Endometrial microvascular endothelial cells (primary cell): ENCODE results near the gene PEMT. TPM values are rescaled to one million over a fixed set of nuclear protein-coding genes. Genes with fewer than 3 reads are reported as not detected.
"Not testable (repeated sequence)": the region's sequence is repeated elsewhere in the genome, so short reads cannot be mapped to it uniquely, and the experiment has no call there.

Experiments
- in situ Hi-C: cut with HindIII; loops from 2 replicates; pipeline ENCODE4 v1.10.0; 2017; ENCODE audit warnings: low sequenced_read_pairs, low pct_unique_long_range_greater_than_20kb; ENCODE audit errors: inconsistent ontology term
- total RNA-seq: library from RNA; depleted of rRNA; stranded (reverse); fragments of >200 nt; gene quantifications from one replicate; pipeline ENCODE4 v1.2.3, GENCODE V29; 2015; ENCODE audit errors: inconsistent ontology term

Gene PEMT
- total RNA-seq, 1 donor from 2014 or later, result 33.3 TPM

- in situ Hi-C loops, result no loop called here
These were observed 92.8 kb downstream of the PEMT start for GRCh38 chr17:17498606-17499301.

- in situ Hi-C loops, result no loop called here
These were observed 93.5 kb downstream of the PEMT start for GRCh38 chr17:17497845-17498520.

GRCh38 chr17:17497065-17497844 lies 94.3 kb downstream of the PEMT start:
- in situ Hi-C loops, result no loop called here

- in situ Hi-C loops, result no loop called here
These were observed 95.1 kb downstream of the PEMT start, which contains the start of gene RASD1 for GRCh38 chr17:17496189-17497064. RASD1 (minus strand) TSS chr17:17496395; CDS start chr17:17496181, 214 bp downstream.

- in situ Hi-C loops, result no loop called here
These were observed 95.8 kb downstream of the PEMT start for GRCh38 chr17:17495536-17496188.

- in situ Hi-C loops, result no loop called here
These were observed 96.5 kb downstream of the PEMT start for GRCh38 chr17:17494870-17495535.

- in situ Hi-C loops, result no loop called here
These were observed 97.0 kb downstream of the PEMT start for GRCh38 chr17:17494499-17494869.

- in situ Hi-C loops, result no loop called here
These were observed 97.5 kb downstream of the PEMT start for GRCh38 chr17:17493986-17494466.

GRCh38 chr17:17493249-17493985 lies 98.1 kb downstream of the PEMT start:
- in situ Hi-C loops, result no loop called here

GRCh38 chr17:17492571-17492970 lies 98.9 kb downstream of the PEMT start:
- in situ Hi-C loops, result no loop called here

- in situ Hi-C loops, result no loop called here
These were observed 99.4 kb downstream of the PEMT start for GRCh38 chr17:17492085-17492484.

GRCh38 chr17:17491546-17491988 lies 99.9 kb downstream of the PEMT start:
- in situ Hi-C loops, result no loop called here

GRCh38 chr17:17491031-17491471 lies 100.5 kb downstream of the PEMT start:
- in situ Hi-C loops, result no loop called here

GRCh38 chr17:17487998-17488397 lies 103.5 kb downstream of the PEMT start:
- in situ Hi-C loops, result no loop called here

GRCh38 chr17:17486416-17486815 lies 105.1 kb downstream of the PEMT start:
- in situ Hi-C loops, result not testable (repeated sequence)

GRCh38 chr17:17485420-17485819 lies 106.1 kb downstream of the PEMT start:
- in situ Hi-C loops, result no loop called here

- in situ Hi-C loops, result no loop called here
These were observed 107.0 kb downstream of the PEMT start for GRCh38 chr17:17484451-17484899.
